Fibroblast of villous mesenchyme (primary cell): ENCODE results near the gene KIF21B. TPM values are rescaled to one million over a fixed set of nuclear protein-coding genes. Genes with fewer than 3 reads are reported as not detected.

Source experiments
- DNase-seq: peaks from one replicate; pipeline ENCODE4 v3.0.0-alpha.2; 2010; ENCODE audit warnings: low read depth
- H3K4me3 ChIP-seq: 2 replicates; pipeline ENCODE4 v1.5.1; 2011; ENCODE audit warnings: low read depth, mild to moderate bottlenecking, low read length
- CTCF ChIP-seq: IDR thresholded peaks from 2 replicates; pipeline ENCODE4 v1.5.1; 2012; ENCODE audit warnings: low read depth, mild to moderate bottlenecking, low read length; ENCODE audit not compliant: insufficient read depth
- total RNA-seq: library from RNA; depleted of rRNA; stranded (reverse); fragments of >200 nt; gene quantifications from 2 replicates; pipeline ENCODE4 v1.2.3, GENCODE V29; 2012

The KIF21B gene
- total RNA-seq, 1 donor, result under 0.01 TPM

- DNase-seq, result peak; percentile 1
- no peak overlapping the region for H3K4me3 ChIP-seq
- no peak for TF ChIP-seq CTCF
Observed at GRCh38 chr1:201059871-201060555, 36.5 kb upstream of the KIF21B start.

- no peak for DNase-seq
- no peak for TF ChIP-seq CTCF
- no peak overlapping the region for H3K4me3 ChIP-seq
Observed at GRCh38 chr1:201059401-201059800, 35.9 kb upstream of the KIF21B start.

DNA sequence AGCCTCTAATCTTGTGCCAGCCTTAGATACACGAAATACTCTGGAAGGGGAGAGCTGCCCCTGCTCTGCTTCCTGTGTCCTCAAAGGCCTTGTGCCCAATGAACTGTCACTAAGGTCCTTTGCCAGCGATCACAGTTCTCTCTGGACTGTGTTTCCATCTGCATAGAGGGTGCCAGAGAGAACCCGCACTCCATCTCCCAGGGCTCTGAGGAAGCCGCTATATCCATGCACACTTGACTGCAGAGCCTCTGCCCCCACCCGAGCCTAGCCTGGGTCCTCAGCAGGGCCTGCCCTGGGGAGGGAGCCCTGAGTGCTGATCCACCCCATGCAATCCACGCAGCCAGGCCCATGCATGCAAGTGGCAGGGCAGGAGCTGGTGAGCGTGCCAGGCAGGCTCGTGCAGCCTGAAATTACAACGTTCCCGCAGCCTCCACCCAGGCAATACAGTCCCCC lies 30.6 kb upstream of the KIF21B start:
- H3K4me3 ChIP-seq, result no peak overlapping the region
- DNase-seq, result no peak
- TF ChIP-seq CTCF, result no peak

DNA sequence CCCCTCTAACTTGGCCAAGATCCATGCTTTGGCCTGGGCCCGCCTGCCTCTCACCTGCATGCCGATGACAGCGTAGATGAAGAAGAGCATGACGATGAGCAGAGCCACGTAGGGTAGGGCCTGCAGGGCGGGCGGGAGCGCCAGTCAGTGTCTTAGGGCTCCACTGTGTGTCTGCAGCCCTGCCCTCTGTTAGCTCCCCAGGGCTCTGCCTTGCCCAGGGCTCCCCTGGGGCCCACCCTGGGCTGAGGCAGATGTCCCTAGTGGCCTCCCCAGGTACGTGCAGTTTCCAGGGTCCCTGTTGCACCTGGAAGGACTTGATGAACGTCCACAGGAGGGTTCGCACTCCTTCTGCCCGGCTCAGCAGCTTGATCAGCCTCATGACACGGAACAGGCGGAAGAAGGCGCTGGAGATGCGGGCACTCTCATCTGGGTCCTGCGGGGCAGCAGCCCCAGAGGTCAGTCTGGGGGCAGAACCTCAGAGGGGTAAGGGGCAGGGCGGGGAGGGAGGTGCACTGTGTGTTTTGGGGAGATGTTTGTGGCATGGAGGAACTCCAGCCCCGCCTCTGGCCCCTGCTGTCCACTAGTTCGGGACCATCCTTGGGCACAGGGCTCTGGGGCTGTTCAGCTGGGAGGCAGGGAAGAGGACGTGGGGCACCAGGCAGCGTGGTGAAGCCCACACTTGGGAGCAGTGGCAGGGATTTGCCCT lies 29.8 kb upstream of the KIF21B start:
- no peak for DNase-seq
- no peak for TF ChIP-seq CTCF
- H3K4me3 ChIP-seq, result no peak overlapping the region

DNA sequence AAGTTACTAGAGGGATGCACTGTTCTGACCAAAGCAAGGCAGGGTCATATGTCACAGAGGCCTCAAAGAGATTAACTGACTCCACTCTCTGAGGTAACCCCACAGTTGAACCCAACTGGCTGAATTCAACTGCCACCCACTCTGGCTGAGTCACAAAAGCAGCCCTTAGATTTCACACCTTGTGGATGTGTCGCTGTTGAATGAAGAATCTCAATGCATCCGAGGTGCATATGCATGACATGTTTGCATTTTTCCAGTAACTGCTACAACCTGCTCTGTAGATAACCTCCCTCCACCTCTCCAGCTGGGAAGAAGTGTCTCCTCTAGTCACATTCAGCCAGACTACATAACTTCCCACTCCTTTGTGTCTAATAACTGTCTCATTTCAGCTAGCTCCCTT lies 27.9 kb upstream of the KIF21B start:
- TF ChIP-seq CTCF, result no peak
- no peak overlapping the region for H3K4me3 ChIP-seq
- DNase-seq, result no peak

- no peak for TF ChIP-seq CTCF
- peak; percentile 43 for DNase-seq
- H3K4me3 ChIP-seq, result no peak overlapping the region
Observed at GRCh38 chr1:201050515-201051277, 27.2 kb upstream of the KIF21B start.
